ENCODE results near the gene MAEA.

- TF ChIP-seq HNF4A (conservative IDR thresholded peaks at IDR 0.05) (no peak), JUND (IDR thresholded peaks at IDR 0.05) (no peak), YY1 (IDR thresholded peaks at IDR 0.05) (no peak)
- TF ChIP-seq, protein P1, sequence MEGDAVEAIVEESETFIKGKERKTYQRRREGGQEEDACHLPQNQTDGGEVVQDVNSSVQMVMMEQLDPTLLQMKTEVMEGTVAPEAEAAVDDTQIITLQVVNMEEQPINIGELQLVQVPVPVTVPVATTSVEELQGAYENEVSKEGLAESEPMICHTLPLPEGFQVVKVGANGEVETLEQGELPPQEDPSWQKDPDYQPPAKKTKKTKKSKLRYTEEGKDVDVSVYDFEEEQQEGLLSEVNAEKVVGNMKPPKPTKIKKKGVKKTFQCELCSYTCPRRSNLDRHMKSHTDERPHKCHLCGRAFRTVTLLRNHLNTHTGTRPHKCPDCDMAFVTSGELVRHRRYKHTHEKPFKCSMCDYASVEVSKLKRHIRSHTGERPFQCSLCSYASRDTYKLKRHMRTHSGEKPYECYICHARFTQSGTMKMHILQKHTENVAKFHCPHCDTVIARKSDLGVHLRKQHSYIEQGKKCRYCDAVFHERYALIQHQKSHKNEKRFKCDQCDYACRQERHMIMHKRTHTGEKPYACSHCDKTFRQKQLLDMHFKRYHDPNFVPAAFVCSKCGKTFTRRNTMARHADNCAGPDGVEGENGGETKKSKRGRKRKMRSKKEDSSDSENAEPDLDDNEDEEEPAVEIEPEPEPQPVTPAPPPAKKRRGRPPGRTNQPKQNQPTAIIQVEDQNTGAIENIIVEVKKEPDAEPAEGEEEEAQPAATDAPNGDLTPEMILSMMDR (IDR thresholded peaks at IDR 0.05; ENCODE audit: low read depth, low read length, missing input control): no peak
- TF ChIP-seq, protein P2, sequence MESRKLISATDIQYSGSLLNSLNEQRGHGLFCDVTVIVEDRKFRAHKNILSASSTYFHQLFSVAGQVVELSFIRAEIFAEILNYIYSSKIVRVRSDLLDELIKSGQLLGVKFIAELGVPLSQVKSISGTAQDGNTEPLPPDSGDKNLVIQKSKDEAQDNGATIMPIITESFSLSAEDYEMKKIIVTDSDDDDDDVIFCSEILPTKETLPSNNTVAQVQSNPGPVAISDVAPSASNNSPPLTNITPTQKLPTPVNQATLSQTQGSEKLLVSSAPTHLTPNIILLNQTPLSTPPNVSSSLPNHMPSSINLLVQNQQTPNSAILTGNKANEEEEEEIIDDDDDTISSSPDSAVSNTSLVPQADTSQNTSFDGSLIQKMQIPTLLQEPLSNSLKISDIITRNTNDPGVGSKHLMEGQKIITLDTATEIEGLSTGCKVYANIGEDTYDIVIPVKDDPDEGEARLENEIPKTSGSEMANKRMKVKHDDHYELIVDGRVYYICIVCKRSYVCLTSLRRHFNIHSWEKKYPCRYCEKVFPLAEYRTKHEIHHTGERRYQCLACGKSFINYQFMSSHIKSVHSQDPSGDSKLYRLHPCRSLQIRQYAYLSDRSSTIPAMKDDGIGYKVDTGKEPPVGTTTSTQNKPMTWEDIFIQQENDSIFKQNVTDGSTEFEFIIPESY (IDR thresholded peaks at IDR 0.05): no peak
- TF ChIP-seq, protein P3, sequence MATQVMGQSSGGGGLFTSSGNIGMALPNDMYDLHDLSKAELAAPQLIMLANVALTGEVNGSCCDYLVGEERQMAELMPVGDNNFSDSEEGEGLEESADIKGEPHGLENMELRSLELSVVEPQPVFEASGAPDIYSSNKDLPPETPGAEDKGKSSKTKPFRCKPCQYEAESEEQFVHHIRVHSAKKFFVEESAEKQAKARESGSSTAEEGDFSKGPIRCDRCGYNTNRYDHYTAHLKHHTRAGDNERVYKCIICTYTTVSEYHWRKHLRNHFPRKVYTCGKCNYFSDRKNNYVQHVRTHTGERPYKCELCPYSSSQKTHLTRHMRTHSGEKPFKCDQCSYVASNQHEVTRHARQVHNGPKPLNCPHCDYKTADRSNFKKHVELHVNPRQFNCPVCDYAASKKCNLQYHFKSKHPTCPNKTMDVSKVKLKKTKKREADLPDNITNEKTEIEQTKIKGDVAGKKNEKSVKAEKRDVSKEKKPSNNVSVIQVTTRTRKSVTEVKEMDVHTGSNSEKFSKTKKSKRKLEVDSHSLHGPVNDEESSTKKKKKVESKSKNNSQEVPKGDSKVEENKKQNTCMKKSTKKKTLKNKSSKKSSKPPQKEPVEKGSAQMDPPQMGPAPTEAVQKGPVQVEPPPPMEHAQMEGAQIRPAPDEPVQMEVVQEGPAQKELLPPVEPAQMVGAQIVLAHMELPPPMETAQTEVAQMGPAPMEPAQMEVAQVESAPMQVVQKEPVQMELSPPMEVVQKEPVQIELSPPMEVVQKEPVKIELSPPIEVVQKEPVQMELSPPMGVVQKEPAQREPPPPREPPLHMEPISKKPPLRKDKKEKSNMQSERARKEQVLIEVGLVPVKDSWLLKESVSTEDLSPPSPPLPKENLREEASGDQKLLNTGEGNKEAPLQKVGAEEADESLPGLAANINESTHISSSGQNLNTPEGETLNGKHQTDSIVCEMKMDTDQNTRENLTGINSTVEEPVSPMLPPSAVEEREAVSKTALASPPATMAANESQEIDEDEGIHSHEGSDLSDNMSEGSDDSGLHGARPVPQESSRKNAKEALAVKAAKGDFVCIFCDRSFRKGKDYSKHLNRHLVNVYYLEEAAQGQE (IDR thresholded peaks at IDR 0.05): no peak
Observed at GRCh38 chr4:1354136-1354982, 64.7 kb downstream of the MAEA start.

Measured in liver (tissue), 3 donors.